Sigmoid colon (tissue), 7 donors: ENCODE measurements around the gene MARCHF9. TPM values are rescaled to one million over a fixed set of nuclear protein-coding genes. Genes with fewer than 3 reads are reported as not detected.
A peak's percentile ranks its signal among the peaks of the same experiment; 100 is the strongest.

ENCODE experiments used
- DNase-seq: peaks from one replicate; pipeline ENCODE4 v3.0.0-alpha.2; 2019
- H3K27ac ChIP-seq, 4 donors: fragments of 200-600 bp; sonication (generic); one replicate each; pipeline ENCODE4 v1.5.1; 2016 to 2019; ENCODE audit warnings: mild to moderate bottlenecking in 1 of 4
- H3K27me3 ChIP-seq, 3 donors: fragments of 200-600 bp; sonication (generic); one replicate each; pipeline ENCODE4 v1.5.1; 2019; ENCODE audit warnings: mild to moderate bottlenecking in 1 of 3
- H3K36me3 ChIP-seq, 4 donors: fragments of 200-600 bp; sonication (generic); one replicate each; pipeline ENCODE4 v1.5.1; 2016 to 2019
- H3K4me1 ChIP-seq, 4 donors: fragments of 200-600 bp; sonication (generic); one replicate each; pipeline ENCODE4 v1.5.1; 2017 to 2019
- H3K4me3 ChIP-seq, 4 donors: fragments of 200-600 bp; sonication (generic); one replicate each; pipeline ENCODE4 v1.5.1; 2017 to 2019; ENCODE audit warnings: mild to moderate bottlenecking in 2 of 4, moderate library complexity in 1 of 4
- H3K9me3 ChIP-seq, 4 donors: fragments of 200-600 bp in 3 of 4; sonication (generic) in 3 of 4; one replicate each; pipeline versions ENCODE4 v1.5.1 to v1.6.1; 2013 to 2019
- CTCF ChIP-seq, 4 experiments: fragments of 450-650 bp in 3 of 4; fragments of 200-600 bp in 1 of 4; IDR thresholded peaks; one replicate each; pipeline ENCODE4 v1.5.1; 2016 to 2019; ENCODE audit warnings: antibody characterized with exemption in 4 of 4, mild to moderate bottlenecking in 3 of 4, moderate library complexity in 2 of 4
- EP300 ChIP-seq, 4 donors: sonication (generic); formaldehyde crosslinking; IDR thresholded peaks; one replicate each; pipeline ENCODE4 v1.6.1; 2017; ENCODE audit warnings: antibody characterized with exemption in 4 of 4
- POLR2A ChIP-seq, 2 donors: fragments of 450-650 bp; IDR thresholded peaks; one replicate each; pipeline ENCODE4 v1.6.1; 2016; ENCODE audit warnings: antibody characterized with exemption in 2 of 2, mild to moderate bottlenecking in 2 of 2, moderate library complexity in 2 of 2
- POLR2AphosphoS5 ChIP-seq, 4 donors: sonication (generic); formaldehyde crosslinking; IDR thresholded peaks; one replicate each; pipeline ENCODE4 v1.6.1; 2017; ENCODE audit warnings: antibody characterized with exemption in 4 of 4
- WGBS, 2 donors: extraction: QIAGEN DNeasy Blood & Tissue Kit; methylation state at CpG; one replicate each; pipeline ENCODE4 v1.1.7; 2013; 5-methylcytosine and 5-hydroxymethylcytosine counted together
- intact Hi-C: fragments of 100-400 bp; cut with DNase I; formaldehyde crosslinking; loops from one replicate; pipeline ENCODE4 v1.15.1; 2023
- polyA plus RNA-seq, 3 donors: library from polyadenylated mRNA; stranded (reverse); fragments of 200-250 nt; gene quantifications; one replicate each; pipeline ENCODE4 v1.2.3, GENCODE V29; 2013
- total RNA-seq, 4 donors: library from RNA; depleted of rRNA; stranded (reverse); fragments of >200 nt; gene quantifications; one replicate each; pipeline ENCODE4 v1.1.0, GENCODE V29; 2016
- donor health status: healthy with polysubstance abuse.
- donor health status: Bipolar disorder and iron deficiency.
- donor health status: healthy.

The MARCHF9 gene
- total and polyA plus RNA-seq, 7 donors = 5.5 to 14.9 (median 7.9) TPM

DNA sequence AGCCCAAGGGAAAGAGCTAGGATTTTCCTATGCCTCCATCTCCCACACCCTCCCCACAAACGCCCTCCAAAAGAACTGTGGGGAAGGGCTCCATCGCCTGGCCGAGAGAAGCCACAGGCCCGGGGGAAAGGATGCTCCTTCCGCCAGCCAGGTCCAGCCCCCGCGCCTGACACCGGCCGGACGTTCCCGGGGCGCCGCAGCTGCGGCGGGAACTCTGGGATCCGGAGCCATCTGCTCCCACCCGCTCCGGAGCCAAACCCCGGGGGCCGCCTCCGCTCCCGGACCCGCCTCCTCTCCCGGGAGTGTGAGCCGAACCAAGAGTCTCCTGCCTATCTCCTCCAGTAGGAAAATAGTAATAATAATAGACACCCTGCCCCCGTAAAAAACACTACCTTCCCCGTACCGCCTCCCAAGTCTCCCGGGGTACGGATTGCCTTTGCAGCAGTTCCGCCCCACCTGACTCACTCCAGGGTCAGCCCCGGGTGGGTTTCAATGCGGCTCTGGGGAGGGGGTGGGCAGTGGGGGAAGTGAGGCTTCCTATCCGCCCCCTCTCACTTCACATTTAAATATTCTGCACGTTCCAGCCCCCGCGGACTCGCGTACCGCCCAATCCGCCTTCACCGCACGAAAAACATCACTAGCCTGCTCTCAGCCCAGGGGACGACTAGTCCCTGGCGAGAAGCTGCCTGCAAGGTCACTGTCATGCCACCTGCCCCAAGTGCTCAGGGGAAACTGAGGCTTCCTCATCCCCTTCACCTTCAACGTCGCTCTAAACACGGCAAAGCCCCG is 18.8 kb upstream of the MARCHF9 start:
- H3K36me3 ChIP-seq = no peaks in the 10 kb centered on the region
- WGBS, 2 donors = 15 to 49% methylated on average over 49 of the region's 49 CpGs
- intact Hi-C loops = no loop called here

GRCh38 chr12:57736741-57737466 is 18.0 kb upstream of the MARCHF9 start:
- H3K4me3 ChIP-seq = peak overlapping the region in 3 of 4 donors; percentile 20 to 43 (median 41)
- 19 to 61% methylated on average over 31 of the region's 31 CpGs for WGBS, 2 donors
- H3K9me3 ChIP-seq = no peaks in the 10 kb centered on the region
- TF ChIP-seq POLR2AphosphoS5 (IDR thresholded peaks at IDR 0.05) (no peak), POLR2A (IDR thresholded peaks at IDR 0.05) (no peak), EP300 (IDR thresholded peaks at IDR 0.05) (no peak), CTCF (IDR thresholded peaks at IDR 0.05) (no peak)
- peaks cover 0 to 39% (median 38%) of the 10 kb centered on the region in 4 donors for H3K4me1 ChIP-seq
- H3K27ac ChIP-seq = no peak overlapping the region
- H3K27me3 ChIP-seq = peaks cover 52 to 92% (median 61%) of the 10 kb centered on the region in 3 donors
- H3K36me3 ChIP-seq = no peaks in the 10 kb centered on the region
- no peak for DNase-seq
- intact Hi-C loops = no loop called here

More for the DNA sequence above, 18.8 kb upstream of the MARCHF9 start:
- no peaks in the 10 kb centered on the region for H3K9me3 ChIP-seq
- no peak overlapping the region for H3K27ac ChIP-seq
- DNase-seq = no peak
- TF ChIP-seq POLR2A (IDR thresholded peaks at IDR 0.05) = no peak
- H3K4me3 ChIP-seq = no peak overlapping the region
- H3K27me3 ChIP-seq = peaks cover 52 to 96% (median 64%) of the 10 kb centered on the region in 3 donors
- H3K4me1 ChIP-seq = peaks cover 0 to 39% (median 38%) of the 10 kb centered on the region in 4 donors

- peaks cover 52 to 85% (median 58%) of the 10 kb centered on the region in 3 donors for H3K27me3 ChIP-seq
- peak overlapping the region in 3 of 4 donors; percentile 20 to 43 (median 41) for H3K4me3 ChIP-seq
- WGBS, 2 donors = 18 to 52% methylated on average over 110 of the region's 110 CpGs
- TF ChIP-seq POLR2A (IDR thresholded peaks at IDR 0.05) (no peak), POLR2AphosphoS5 (IDR thresholded peaks at IDR 0.05) (no peak), EP300 (IDR thresholded peaks at IDR 0.05) (no peak), CTCF (IDR thresholded peaks at IDR 0.05) (no peak)
- intact Hi-C loops = no loop called here
- peak overlapping the region in 1 of 4 donors; percentile 38 for H3K27ac ChIP-seq
- H3K9me3 ChIP-seq = no peaks in the 10 kb centered on the region
- H3K36me3 ChIP-seq = no peaks in the 10 kb centered on the region
- peaks cover 0 to 39% (median 38%) of the 10 kb centered on the region in 4 donors for H3K4me1 ChIP-seq
- DNase-seq = no peak
Observed at GRCh38 chr12:57737467-57738460, 17.1 kb upstream of the MARCHF9 start.

DNA sequence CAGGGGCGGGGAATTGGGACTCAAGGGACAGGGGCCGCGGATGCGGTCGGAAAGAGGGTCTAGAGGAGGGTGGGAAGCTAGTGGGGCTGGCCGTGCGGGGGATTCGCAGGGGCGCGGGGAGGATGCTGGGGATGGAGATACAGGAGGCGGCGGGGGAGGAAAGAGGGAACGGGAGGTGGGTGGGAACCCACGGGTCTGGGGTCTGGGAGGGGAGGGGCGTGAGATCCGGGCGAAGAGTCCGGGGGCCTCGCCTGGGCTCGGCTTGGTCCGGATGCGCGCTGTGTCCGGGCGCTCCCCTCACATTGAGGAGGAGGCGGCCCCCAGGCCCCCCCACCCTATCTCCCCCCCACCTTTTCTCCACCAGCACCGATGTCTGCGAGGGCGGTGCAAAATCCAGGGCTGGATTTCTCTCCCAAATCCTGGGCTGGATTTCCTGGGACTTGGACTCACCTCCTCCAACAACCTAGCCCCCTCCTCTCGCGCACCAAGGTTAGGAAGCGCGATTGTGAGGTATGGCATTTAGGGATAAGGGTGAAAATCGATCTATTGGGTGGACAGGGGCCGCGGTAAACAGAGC is 16.2 kb upstream of the MARCHF9 start, which contains the start of gene AGAP2:
TSS of gene AGAP2 (minus strand) at position 82 of the 577 bp plus-strand sequence. CDS start 496 bp downstream, outside the sequence.
- TF ChIP-seq POLR2AphosphoS5 (IDR thresholded peaks at IDR 0.05) (no peak), CTCF (IDR thresholded peaks at IDR 0.05) (no peak), EP300 (IDR thresholded peaks at IDR 0.05) (no peak), POLR2A (IDR thresholded peaks at IDR 0.05) (no peak)
- Histone ChIP-seq H3K27ac (peak within 1 kb of the TSS in 1 of 4 donors; percentile 38), H3K9me3 (no peaks in the 10 kb centered on the region), H3K27me3 (peaks cover 47 to 75% (median 51%) of the 10 kb centered on the region in 3 donors), H3K4me3 (peak within 1 kb of the TSS in 3 of 4 donors; percentile 20 to 43 (median 41)), H3K36me3 (no peaks in the 10 kb centered on the region), H3K4me1 (peaks cover 0 to 39% (median 38%) of the 10 kb centered on the region in 4 donors)
- DNase-seq = no peak
- intact Hi-C loops = no loop called here
- WGBS, 2 donors = 24 to 43% methylated on average over 36 of the region's 36 CpGs
